ELF-1 (cell line): ENCODE measurements around the gene KCNJ16.
"Not testable (repeated sequence)": the region's sequence is repeated elsewhere in the genome, so short reads cannot be mapped to it uniquely, and the experiment has no call there.

Experiments used
- DNase-seq: peaks from one replicate; pipeline ENCODE4 v3.0.0-alpha.2; 2016; ENCODE audit warnings: low read depth, low spot score

KCNJ16 gene

DNA sequence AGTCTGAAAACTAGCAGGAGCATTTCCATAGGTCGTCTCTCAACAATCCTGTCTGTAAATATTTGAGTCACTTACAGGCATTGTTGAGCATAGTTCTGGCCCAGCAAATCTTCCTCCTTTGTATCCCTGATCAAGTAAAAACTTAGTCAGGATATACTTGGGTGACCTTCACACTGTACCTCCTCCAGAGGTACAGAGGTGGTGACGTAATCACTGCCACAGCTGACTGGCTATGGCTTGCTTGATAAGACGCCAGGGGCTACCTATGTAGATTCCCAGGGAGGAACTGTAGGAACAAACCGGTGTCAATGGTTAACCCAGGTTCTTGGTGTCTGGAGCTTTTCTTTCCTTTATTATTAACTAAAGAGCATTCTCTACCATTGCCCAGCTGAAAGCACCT lies at the start of gene KCNJ16:
TSS of gene KCNJ16 (plus strand) at position 270 of the 400 bp plus-strand sequence. CDS start 56,863 bp downstream, outside the sequence.
- no peak for DNase-seq

DNA sequence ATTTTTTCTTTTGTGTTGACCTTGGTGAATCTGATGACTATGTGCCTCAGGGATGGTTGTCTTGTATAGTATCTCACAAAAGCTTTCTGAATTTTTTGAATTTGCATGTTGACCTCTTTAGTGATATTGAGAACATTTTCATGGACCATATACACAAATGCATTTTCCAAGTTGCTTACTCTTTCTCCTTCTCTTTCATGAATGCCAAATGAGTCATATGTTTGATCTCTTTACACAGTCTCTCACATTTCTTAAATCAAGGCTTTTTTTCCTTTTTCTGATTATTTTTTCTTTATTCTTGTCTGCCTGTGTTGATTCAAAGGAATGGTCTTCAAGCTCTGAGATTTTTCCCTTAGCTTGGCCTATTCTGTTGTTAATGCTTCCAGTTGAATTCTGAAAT lies 46.6 kb upstream of the KCNJ16 start:
- no peak for DNase-seq

DNA sequence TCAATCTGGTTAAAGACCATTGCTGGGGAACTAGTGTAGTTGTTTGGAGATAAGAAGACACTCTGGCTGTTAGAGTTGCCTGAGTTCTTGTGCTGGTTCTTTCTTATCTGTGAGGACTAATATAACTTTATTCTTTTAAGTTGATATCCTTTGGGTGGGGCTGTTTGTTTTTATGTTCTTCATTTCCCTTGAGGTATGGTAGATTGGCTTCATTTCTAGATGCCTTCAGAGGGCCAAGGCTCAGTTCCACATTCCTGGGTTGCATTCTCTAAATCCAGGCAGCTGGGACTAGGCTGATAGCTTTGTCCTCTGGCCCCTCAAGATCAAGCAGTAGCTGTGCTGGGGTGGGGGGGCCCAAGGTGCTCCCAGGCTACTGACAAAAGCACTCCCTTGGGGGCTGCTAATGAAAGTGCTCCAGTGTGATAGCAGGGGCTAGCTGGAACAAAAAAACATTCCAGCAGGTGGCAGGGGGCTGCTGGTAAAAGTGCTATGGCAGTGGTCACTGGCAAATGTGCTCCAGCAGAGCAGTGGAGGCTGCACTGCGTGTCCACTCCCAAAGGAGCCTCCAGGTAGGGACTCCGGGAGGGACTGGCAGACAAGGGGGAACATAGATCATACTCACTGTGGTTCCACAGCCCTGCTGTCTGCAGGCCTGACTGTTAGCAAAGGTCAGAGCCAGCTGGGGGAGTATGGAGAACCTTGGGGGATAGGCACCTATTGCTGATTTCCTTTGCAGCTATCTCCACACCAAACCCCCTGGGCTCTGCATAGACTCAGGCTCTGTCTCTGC lies 45.9 kb upstream of the KCNJ16 start:
- no peak for DNase-seq

DNA sequence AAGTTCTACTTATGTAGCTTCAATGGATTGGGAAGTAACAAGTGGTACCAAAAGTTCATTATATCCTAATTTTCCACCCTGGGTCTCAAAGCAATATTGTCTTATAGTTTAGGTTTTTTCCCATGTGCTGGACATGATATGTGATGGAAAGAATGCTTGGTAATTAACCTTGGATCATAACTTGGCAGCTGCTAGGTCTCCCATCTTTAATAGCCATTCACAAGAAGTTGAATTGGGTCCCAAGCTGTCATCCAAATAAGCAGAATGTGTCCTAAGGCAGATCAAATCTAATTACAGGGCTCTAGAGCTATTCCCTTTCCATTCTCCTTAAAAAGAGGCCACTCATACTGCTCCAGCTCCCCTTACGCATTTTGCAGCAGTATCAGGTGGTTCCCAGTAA lies 44.7 kb upstream of the KCNJ16 start:
- DNase-seq, result no peak

DNA sequence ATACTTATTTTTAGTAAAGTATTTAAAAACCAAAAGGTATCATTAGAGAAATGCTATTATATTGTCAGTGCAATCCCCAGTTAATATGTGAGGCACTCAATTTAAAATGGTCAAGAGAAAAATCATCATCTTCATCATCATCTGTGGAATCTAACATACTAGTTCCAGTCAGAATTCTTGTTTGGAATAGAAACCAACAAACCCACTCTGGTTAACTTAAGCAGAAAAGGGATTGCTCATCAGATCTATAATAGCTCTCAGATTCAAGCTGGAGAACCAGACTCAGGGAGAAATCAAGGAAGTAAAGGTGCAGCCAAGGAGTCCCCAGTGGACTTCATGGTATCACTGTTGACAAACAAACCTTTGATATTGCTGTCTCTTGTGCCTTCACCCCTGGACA lies 43.7 kb upstream of the KCNJ16 start:
- no peak for DNase-seq

DNA sequence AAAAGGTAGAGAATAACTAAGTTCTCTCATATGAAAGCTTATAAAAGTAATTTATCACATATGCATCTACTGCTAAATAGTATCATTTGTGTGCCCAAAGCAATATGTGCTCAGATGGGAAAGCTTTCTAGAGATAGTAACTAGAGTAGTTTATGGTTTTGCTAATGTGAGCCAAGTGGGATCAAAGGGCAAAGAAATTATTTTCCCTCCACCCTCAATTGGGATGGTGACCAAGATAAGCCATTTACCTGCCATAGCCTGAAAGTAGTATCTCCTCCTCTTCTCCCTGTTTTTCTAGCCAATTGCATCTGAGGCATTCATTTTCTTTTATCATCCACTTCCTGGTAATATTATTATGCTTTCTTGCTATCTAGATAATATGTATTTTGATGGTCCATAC lies 41.9 kb upstream of the KCNJ16 start:
- no peak for DNase-seq

DNA sequence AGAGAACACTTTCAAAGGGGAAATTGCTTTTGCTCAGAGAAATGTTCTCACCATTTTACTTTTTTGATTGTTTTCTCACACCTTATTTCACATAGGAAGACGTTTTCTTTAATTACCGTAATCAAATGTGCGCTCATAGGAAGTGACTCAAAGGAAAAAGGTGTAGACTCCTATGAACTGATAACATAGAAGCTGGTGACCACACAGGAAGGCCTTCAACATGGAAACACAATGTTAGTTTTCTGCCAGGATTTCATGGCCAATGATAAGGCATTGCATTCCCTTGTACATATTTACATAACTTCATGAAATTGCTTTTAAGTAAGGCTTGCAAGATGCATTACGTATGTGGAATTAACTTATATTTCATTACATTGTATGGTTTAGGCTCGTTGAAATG lies 40.9 kb upstream of the KCNJ16 start:
- DNase-seq, result no peak

DNA sequence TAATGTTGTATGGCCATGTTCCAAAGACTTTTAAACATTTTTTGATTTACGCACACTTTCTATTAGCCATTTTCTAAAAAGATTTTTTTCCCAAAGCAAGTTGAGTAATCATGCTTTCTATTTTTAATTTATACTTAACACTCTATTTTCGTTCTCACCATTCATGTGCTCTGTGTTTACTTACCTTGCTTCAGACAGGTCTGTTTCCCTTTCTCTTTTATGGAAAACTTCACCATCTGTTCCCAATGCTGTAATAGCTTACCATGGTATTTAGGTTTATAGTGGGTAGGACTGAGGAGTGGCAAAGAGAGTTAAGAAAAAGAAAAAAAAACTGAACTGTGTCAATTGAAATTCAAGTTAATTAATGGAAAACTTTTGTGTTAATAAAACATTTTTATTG lies 37.5 kb upstream of the KCNJ16 start:
- DNase-seq, result no peak

DNA sequence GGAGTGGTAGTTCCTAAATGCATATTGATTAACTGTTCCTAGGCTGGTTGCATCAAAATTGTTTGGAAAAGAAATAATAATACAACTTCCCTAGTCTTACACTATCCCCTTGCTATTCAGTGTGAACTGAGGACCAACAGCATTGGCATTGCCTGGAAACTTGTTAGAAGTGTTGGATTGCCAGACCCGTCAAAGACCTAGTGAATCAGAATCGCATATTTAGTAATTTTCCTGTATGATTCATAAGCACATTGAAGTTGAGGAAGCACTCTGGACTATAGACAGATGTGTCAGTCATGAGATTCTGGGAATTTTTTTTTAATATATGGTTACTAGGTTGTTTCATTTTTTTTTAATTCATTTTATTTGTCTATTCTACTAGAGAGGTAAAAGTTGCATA lies 34.7 kb upstream of the KCNJ16 start:
- no peak for DNase-seq

DNA sequence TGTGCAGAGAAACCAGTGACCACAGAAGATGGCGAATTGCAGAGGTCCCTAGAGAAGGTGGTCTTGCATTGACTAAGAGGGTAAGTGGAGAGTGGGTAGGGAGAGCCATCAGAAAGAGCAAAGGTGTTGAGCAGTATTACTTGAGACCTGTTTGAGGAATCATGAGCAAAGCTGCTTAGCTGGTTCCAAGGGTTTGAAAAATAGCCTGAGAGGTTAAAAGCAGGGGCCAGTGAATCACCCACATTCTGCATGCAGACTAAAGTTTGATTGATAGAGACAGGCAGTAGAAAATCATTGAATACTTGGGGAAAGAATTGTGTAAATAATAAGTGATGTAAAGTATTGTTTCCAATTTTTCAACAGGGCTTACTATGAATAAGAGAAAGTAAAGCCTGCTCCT lies 34.0 kb upstream of the KCNJ16 start:
- DNase-seq, result no peak

DNA sequence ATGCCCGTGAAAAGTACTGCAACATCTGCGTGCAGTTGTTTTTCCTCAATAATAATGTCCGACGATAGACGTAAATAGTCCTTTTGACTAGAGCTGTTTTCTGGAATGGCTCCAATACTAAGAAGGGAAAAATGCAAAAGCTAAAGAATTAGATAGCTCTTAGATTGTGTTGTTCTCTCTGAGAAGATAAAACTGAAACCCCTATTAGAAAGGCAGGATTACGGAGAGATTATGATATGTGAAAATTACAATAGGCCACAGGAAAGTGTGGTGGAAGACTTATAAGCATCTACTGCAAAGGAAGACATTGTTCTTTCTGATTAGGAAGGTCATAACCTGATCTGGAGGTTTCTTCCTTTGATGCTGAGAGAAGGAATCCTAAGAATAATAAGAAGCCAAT lies 33.5 kb upstream of the KCNJ16 start:
- DNase-seq, result no peak

DNA sequence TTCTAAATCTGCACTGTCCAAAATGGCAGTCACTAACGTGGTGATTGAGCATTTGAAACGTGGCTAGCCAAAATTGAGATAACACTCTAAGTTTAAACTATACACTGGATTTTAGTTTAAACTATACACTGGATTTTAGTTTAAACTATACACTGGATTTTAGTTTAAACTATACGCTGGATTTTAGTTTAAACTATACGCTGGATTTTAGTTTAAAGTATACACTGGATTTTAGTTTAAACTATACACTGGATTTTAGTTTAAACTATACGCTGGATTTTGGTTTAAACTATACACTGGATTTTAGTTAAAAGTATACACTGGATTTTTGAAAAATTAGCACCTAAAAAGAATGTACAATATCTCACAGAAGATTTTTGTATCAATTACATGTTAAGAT lies 29.2 kb upstream of the KCNJ16 start:
- DNase-seq, result not testable (repeated sequence)

DNA sequence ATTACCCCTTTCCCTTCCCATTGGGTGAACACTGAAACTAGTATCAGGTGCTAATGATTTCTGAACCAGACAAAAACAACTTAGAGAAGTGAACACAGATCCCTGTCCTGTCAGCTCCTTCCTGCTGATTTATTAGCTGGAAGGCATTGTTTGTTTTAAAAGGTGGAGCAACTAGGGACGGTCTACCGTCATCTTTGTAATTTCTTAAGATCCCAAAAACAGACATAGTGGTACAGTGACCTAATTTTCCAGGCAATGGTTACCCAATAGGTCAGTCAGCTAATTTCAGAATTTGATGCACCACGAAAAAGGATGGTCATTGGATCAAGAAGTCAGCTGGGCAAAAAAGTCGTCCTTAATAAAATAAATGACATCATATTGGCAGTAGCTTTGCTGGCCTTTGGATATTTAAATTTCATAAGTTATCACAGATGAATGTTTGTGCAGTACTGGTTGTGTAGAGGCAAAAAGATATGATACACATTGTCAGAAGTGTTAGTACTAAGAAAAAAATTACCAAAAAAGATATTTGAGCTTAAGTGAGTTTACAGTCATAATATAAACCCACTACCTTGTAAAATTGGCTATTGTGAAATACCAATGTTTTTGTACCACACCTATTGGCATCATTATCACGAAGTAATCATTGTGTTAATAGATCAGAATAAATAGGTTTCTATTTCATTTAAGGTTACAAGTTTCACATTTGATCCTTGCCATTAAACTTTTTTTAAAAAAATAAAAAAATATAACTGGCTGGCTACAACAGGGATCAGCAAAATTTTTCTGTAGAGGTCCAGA lies 27.2 kb upstream of the KCNJ16 start:
- no peak for DNase-seq

DNA sequence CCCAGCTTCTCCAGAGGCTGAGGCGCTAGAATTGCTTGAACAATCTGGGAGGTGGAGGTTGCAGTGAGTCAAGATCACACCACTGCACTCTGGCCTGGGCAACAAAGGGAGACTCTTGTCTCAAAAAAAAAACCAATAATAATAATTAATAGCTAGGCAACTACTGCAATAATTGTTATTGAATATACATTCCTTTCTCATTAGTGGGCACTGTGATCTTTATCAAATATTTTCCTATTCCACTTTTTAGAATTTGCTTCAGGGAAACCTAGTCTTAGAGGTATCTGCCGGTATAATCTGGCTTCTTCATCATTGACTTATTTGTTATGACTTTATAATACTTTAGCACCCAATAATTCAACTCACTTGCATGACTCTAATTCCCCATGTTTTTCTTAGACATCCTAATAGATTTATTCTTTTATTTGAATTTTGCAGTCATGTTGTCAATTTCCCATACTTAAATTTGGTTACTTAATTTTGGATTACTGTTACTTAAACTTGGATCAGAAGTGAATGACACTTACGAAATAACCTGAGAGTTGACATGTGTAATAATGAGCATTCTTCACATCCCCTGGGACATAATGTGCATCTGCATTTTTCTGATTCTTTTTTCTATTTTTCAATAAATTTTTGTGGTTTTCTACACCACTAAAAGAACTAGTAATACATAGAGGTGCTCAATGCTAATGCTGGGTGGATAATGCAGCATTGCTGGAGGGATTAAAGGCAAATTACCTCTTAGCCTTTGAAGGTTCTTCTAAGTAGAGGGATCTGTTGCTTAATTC lies 25.0 kb upstream of the KCNJ16 start:
- DNase-seq, result no peak

DNA sequence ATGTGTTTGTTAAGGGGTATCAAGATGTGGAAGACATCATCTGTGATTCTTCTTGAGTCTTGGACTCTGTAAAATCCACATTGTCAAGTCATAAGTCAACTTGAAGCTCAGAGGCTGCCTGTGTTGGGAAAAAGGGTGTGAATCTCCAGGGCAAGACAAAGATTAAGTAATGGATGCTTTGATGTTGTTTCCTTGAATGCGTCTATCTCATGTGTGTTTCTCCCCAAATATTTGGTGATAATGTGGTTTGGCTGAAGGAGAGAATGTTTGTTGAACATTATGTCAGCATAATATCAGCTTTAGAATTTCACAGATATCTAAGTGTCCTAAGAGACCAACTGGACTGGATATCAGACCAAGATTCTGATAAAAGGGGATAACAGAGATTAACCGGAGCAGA lies 24.1 kb upstream of the KCNJ16 start:
- no peak for DNase-seq

DNA sequence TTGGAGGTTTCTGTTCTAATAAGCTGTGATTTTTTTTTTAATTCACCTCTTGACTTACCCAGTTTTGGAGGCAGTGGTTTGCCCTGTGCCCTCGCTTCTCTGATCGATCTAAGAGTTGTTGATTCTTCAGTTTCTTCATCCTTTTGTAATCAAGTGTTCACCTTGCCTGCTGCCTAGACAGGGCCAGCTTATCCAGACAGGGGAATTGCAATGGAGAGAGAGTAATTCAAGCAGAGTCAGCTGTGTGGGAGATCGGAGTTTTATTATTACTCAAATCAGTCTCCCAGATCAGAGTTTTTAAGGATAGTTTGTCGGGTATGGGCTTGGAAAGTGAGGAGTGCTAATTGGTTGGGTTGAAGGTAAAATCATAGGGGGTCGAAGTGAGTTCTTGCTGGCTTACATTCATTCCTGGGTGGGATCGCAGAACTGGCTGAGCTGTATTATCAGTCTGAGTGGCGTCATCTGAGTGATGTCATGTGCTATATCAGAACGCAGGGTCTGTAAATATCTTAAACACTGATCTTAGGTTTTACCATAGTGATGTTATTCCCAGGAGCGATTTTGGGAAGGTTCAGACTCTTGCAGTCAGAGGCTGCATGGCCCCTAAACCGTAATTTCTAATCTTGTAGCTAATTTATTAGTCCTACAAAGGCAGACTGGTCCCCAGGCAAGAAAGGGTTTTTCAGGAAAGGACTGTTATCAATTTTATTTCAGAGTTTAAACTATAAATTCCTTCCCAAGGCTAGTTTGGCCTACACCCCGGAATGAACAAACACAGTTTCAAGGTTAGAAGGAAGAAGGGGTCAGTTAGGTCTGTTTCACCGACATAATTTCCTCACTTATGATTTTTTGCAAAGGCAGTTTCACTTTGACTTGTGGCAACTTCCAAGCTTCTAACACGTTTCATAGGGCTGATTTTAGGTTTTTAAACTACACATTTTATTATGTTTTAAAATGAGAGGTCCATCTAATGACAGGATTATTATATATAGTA lies 21.5 kb upstream of the KCNJ16 start:
- no peak for DNase-seq

DNA sequence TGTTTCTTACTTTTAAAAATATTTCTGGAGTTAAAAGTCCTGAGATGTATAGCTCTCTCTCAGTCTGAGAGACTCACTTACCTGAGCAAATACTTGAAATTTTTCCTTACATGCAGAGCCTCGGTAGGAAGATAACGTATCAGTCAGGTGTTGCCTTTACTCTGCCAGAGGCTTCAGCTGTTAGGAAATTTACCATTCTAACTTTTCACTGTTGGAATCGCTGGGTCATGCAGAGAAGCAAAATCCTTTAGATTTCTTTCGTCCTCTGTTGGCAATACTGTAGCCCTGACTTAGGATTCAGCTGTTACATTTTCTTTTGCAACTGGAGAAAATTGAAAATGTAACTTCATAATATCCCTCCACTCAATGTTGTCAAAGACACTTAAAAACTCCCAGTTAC lies 20.0 kb upstream of the KCNJ16 start:
- no peak for DNase-seq

DNA sequence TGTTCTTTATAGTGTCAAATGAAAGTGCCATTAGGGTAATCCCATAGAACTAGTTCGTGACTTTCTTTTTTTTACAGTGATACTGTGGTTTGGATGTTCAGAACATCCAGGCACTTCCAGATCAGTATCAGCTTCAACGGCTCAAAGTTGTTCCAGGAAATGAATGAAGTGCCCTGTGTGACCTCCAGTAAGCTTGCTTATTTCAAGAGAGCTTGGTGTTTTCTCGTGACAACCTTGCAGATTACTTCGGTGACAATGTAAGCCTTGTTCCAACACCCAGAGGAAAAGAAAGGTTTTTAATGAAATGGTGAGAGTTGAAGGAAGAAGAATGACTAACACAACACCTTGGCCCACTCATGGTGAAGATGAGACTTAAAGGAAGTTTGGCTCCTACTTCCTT lies 16.0 kb upstream of the KCNJ16 start:
- DNase-seq, result no peak

DNA sequence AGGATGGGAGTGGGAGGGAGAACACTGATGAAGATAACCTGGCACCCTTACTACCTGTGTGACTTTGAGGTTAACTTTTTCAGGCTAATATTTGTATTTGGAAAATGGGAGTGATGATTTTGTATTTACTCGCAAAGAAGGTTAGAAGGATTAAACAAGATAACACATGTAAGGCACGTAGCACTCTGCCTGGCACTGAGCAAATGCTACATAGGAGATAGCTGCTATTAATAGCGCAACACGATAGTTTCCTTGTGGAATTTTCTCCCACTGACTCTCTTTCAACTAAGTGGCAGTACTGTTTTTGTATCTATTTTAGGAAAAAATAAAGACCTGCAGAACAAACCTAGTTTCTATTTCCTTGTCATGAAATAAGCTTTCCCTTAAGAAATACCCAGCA lies 15.4 kb upstream of the KCNJ16 start:
- no peak for DNase-seq

DNA sequence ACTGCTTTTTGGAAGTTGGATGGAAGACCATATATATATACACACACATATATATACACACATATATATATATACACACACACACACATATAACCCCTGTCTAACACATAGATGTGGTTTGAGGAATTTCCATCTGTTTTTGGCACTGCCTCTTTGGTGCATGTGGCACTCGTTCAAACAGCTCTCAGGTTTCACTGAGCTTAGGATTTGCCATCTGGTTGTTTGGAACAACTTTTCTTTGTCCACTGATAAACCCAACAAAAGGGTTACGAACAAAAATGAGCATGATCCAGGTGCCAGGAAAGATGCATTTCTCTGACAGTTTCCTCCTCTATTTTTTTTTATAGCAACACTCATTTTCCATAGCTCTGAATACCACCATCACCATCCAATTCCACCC lies 14.6 kb upstream of the KCNJ16 start:
- DNase-seq, result no peak

DNA sequence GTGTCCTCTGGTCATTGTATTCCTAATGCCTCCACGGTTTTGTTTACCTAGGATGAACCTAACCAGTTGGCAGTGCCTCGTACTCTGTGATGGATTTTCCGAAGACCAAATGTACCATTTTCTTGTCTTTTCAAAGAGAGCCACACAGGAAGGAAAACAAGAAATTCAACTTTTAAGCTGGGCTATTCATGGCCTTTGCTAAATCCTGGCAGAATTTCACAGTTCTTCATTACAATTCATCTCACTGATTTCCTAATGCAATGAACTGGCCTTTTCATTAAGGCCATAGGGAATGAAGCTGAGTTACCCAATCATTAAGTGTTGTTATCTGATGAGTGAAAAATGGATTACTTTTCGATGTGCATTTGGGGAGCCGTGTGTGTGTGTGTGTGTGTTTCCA lies 7.9 kb upstream of the KCNJ16 start:
- DNase-seq, result no peak
